Mesendoderm (in vitro differentiated cells): ENCODE data around the gene SLC1A5.
A peak's percentile ranks its signal among the peaks of the same experiment; 100 is the strongest.
"Not testable (repeated sequence)": the region's sequence is repeated elsewhere in the genome, so short reads cannot be mapped to it uniquely, and the experiment has no call there.

ENCODE experiments used
- DNase-seq: peaks from one replicate; pipeline ENCODE4 v3.0.0; 2013
- H2AK5ac ChIP-seq: 2 replicates; pipeline ENCODE4 v1.6.1; 2013; ENCODE audit warnings: low read length, inconsistent platforms
- H2BK120ac ChIP-seq: 2 replicates; pipeline ENCODE4 v1.6.1; 2013; ENCODE audit warnings: low read depth, mild to moderate bottlenecking, low read length, moderate library complexity, mixed read lengths
- H2BK15ac ChIP-seq: replicated peaks from 2 replicates; pipeline ENCODE4 v1.6.1; 2013; ENCODE audit warnings: low read depth, mild to moderate bottlenecking, moderate library complexity
- H2BK5ac ChIP-seq: 2 replicates; pipeline ENCODE4 v1.6.1; 2013; ENCODE audit warnings: low read length, inconsistent platforms
- H3K18ac ChIP-seq: 2 replicates; pipeline ENCODE4 v1.6.1; 2013; ENCODE audit warnings: mild to moderate bottlenecking, low read length, mixed read lengths
- H3K23ac ChIP-seq: one replicate; pipeline ENCODE4 v1.6.1; 2013; ENCODE audit warnings: low read length
- H3K27ac ChIP-seq: 2 replicates; pipeline ENCODE4 v1.5.1; 2013; ENCODE audit warnings: low read depth, mild to moderate bottlenecking, inconsistent platforms, low read length, moderate library complexity
- H3K27me3 ChIP-seq: 2 replicates; pipeline ENCODE4 v1.6.1; 2013; ENCODE audit warnings: low read length, control low read depth, mild to moderate bottlenecking, inconsistent platforms; ENCODE audit not compliant: insufficient read depth, poor library complexity
- H3K36me3 ChIP-seq: 2 replicates; pipeline ENCODE4 v1.6.1; 2013; ENCODE audit warnings: low read length, inconsistent platforms; ENCODE audit not compliant: control insufficient read depth, insufficient read depth
- H3K4ac ChIP-seq: one replicate; pipeline ENCODE4 v1.6.1; 2013; ENCODE audit warnings: low read depth, mild to moderate bottlenecking, low read length, moderate library complexity
- H3K4me1 ChIP-seq: 2 replicates; pipeline ENCODE4 v1.6.1; 2013; ENCODE audit warnings: low read depth, low read length, inconsistent platforms; ENCODE audit not compliant: control insufficient read depth
- H3K4me2 ChIP-seq: 2 replicates; pipeline ENCODE4 v1.6.1; 2013; ENCODE audit warnings: low read length
- H3K4me3 ChIP-seq: 2 replicates; pipeline ENCODE4 v1.5.1; 2013; ENCODE audit warnings: mild to moderate bottlenecking, low read length
- H3K56ac ChIP-seq: one replicate; pipeline ENCODE4 v1.6.1; 2013; ENCODE audit warnings: low read length
- H3K79me1 ChIP-seq: 2 replicates; pipeline ENCODE4 v1.6.1; 2013; ENCODE audit warnings: low read length, inconsistent platforms
- H3K79me2 ChIP-seq: 2 replicates; pipeline ENCODE4 v1.6.1; 2013; ENCODE audit warnings: mild to moderate bottlenecking, low read length; ENCODE audit not compliant: control insufficient read depth, insufficient read depth
- H3K9ac ChIP-seq: 2 replicates; pipeline ENCODE4 v1.6.1; 2013; ENCODE audit warnings: low read length, inconsistent platforms
- H4K5ac ChIP-seq: one replicate; pipeline ENCODE4 v1.6.1; 2013; ENCODE audit warnings: low read length
- H4K8ac ChIP-seq: one replicate; pipeline ENCODE4 v1.6.1; 2013; ENCODE audit warnings: low read depth, mild to moderate bottlenecking, control low read depth, low read length, moderate library complexity
- WGBS: extraction: QIAGEN DNeasy Blood & Tissue Kit; methylation state at CpG from one replicate; pipeline ENCODE4 v1.1.7; 2013; ENCODE audit warnings: low lambda C conversion rate, missing lambda C conversion rate; ENCODE audit not compliant: insufficient coverage; ENCODE audit errors: extremely low coverage; 5-methylcytosine and 5-hydroxymethylcytosine counted together

Gene SLC1A5

GRCh38 chr19:46806656-46807055 lies 18.3 kb upstream of the SLC1A5 start:
- no peak overlapping the region for H2BK5ac ChIP-seq
- H3K4me2 ChIP-seq, result no peak overlapping the region
- H3K4me3 ChIP-seq, result no peak overlapping the region
- H3K9ac ChIP-seq, result no peak overlapping the region
- no peak overlapping the region for H3K27ac ChIP-seq
- no peak overlapping the region for H2BK120ac ChIP-seq
- H3K27me3 ChIP-seq, result no peaks in the 10 kb centered on the region
- H4K8ac ChIP-seq, result no peak overlapping the region
- no peak overlapping the region for H3K23ac ChIP-seq
- no peak overlapping the region for H3K56ac ChIP-seq
- no peaks in the 10 kb centered on the region for H3K36me3 ChIP-seq
- no peak overlapping the region for H2AK5ac ChIP-seq
- no peak overlapping the region for H3K18ac ChIP-seq
- no CpG with 5 or more reads among the region's 7 CpGs for WGBS
- H2BK15ac ChIP-seq, result no peak overlapping the region
- H4K5ac ChIP-seq, result no peak overlapping the region
- DNase-seq, result no peak
- no peaks in the 10 kb centered on the region for H3K4me1 ChIP-seq
- no peaks in the 10 kb centered on the region for H3K79me1 ChIP-seq
- no peaks in the 10 kb centered on the region for H3K79me2 ChIP-seq
- no peak overlapping the region for H3K4ac ChIP-seq

GRCh38 chr19:46804432-46804831 lies 16.0 kb upstream of the SLC1A5 start:
- H3K4ac ChIP-seq, H4K5ac ChIP-seq, H2BK15ac ChIP-seq, H2BK120ac ChIP-seq, H3K79me1 ChIP-seq, H3K9ac ChIP-seq, H3K79me2 ChIP-seq, H3K36me3 ChIP-seq, H4K8ac ChIP-seq, H3K18ac ChIP-seq, H3K4me1 ChIP-seq, H3K27ac ChIP-seq, DNase-seq, H2BK5ac ChIP-seq, H3K4me3 ChIP-seq, H3K56ac ChIP-seq, H3K4me2 ChIP-seq, H3K27me3 ChIP-seq, H3K23ac ChIP-seq, H2AK5ac ChIP-seq: not testable (repeated sequence)
- no CpG with 5 or more reads among the region's 4 CpGs for WGBS

- Histone ChIP-seq H3K4me1 (no peaks in the 10 kb centered on the region), H4K5ac (no peak overlapping the region), H3K23ac (no peak overlapping the region), H3K9ac (no peak overlapping the region), H3K4me3 (no peak overlapping the region), H3K27me3 (no peaks in the 10 kb centered on the region), H3K79me2 (no peaks in the 10 kb centered on the region), H3K4ac (no peak overlapping the region), H3K4me2 (no peak overlapping the region), H3K56ac (no peak overlapping the region), H3K18ac (no peak overlapping the region), H3K79me1 (no peaks in the 10 kb centered on the region), H2BK5ac (no peak overlapping the region), H2BK120ac (no peak overlapping the region), H4K8ac (no peak overlapping the region), H3K27ac (no peak overlapping the region), H2AK5ac (no peak overlapping the region), H2BK15ac (no peak overlapping the region), H3K36me3 (no peaks in the 10 kb centered on the region)
- DNase-seq, result peak; percentile 76
- WGBS, result no CpG with 5 or more reads among the region's 2 CpGs
Measured at GRCh38 chr19:46803555-46803954, 15.2 kb upstream of the SLC1A5 start.

GRCh38 chr19:46802152-46802551 lies 13.8 kb upstream of the SLC1A5 start:
- no peak overlapping the region for H2BK5ac ChIP-seq
- no peaks in the 10 kb centered on the region for H3K79me2 ChIP-seq
- H3K4me3 ChIP-seq, result no peak overlapping the region
- WGBS, result no CpG with 5 or more reads among the region's 5 CpGs
- H3K9ac ChIP-seq, result no peak overlapping the region
- H3K79me1 ChIP-seq, result no peaks in the 10 kb centered on the region
- H3K23ac ChIP-seq, result no peak overlapping the region
- H3K4me2 ChIP-seq, result no peak overlapping the region
- no peak overlapping the region for H3K4ac ChIP-seq
- no peak overlapping the region for H2BK120ac ChIP-seq
- H2BK15ac ChIP-seq, result no peak overlapping the region
- H2AK5ac ChIP-seq, result no peak overlapping the region
- DNase-seq, result no peak
- no peaks in the 10 kb centered on the region for H3K36me3 ChIP-seq
- no peak overlapping the region for H3K18ac ChIP-seq
- H3K27ac ChIP-seq, result no peak overlapping the region
- no peak overlapping the region for H4K8ac ChIP-seq
- H3K56ac ChIP-seq, result no peak overlapping the region
- no peaks in the 10 kb centered on the region for H3K27me3 ChIP-seq
- H3K4me1 ChIP-seq, result no peaks in the 10 kb centered on the region
- H4K5ac ChIP-seq, result no peak overlapping the region

GRCh38 chr19:46798713-46799112 lies 10.3 kb upstream of the SLC1A5 start:
- Histone ChIP-seq H3K23ac (no peak overlapping the region), H4K5ac (no peak overlapping the region), H3K27ac (no peak overlapping the region), H3K79me1 (no peaks in the 10 kb centered on the region), H3K4me2 (no peak overlapping the region), H3K9ac (no peak overlapping the region), H2AK5ac (no peak overlapping the region), H3K27me3 (no peaks in the 10 kb centered on the region), H3K56ac (no peak overlapping the region), H3K36me3 (no peaks in the 10 kb centered on the region), H3K18ac (no peak overlapping the region), H3K4me1 (no peaks in the 10 kb centered on the region), H2BK5ac (no peak overlapping the region), H3K79me2 (no peaks in the 10 kb centered on the region), H3K4me3 (no peak overlapping the region), H4K8ac (no peak overlapping the region), H2BK15ac (no peak overlapping the region), H2BK120ac (no peak overlapping the region), H3K4ac (no peak overlapping the region)
- no peak for DNase-seq
- no CpG with 5 or more reads among the region's 2 CpGs for WGBS

GRCh38 chr19:46797881-46798280 lies 9.5 kb upstream of the SLC1A5 start:
- no peak overlapping the region for H2BK120ac ChIP-seq
- no peak overlapping the region for H3K18ac ChIP-seq
- H3K9ac ChIP-seq, result no peak overlapping the region
- H3K56ac ChIP-seq, result no peak overlapping the region
- H2BK15ac ChIP-seq, result no peak overlapping the region
- no CpG with 5 or more reads among the region's 1 CpG for WGBS
- H3K27me3 ChIP-seq, result no peaks in the 10 kb centered on the region
- no peak for DNase-seq
- no peak overlapping the region for H2BK5ac ChIP-seq
- H4K5ac ChIP-seq, result no peak overlapping the region
- no peak overlapping the region for H2AK5ac ChIP-seq
- no peaks in the 10 kb centered on the region for H3K4me1 ChIP-seq
- no peaks in the 10 kb centered on the region for H3K79me2 ChIP-seq
- no peaks in the 10 kb centered on the region for H3K79me1 ChIP-seq
- no peak overlapping the region for H3K23ac ChIP-seq
- no peak overlapping the region for H3K4me3 ChIP-seq
- H4K8ac ChIP-seq, result no peak overlapping the region
- no peak overlapping the region for H3K27ac ChIP-seq
- H3K36me3 ChIP-seq, result no peaks in the 10 kb centered on the region
- no peak overlapping the region for H3K4ac ChIP-seq
- H3K4me2 ChIP-seq, result no peak overlapping the region
